GM19240 (cell line): ENCODE results near the gene TMEM253.

ENCODE experiments used
- DNase-seq: peaks from one replicate; pipeline ENCODE4 v3.0.0; 2011; ENCODE audit warnings: low spot score; ENCODE audit not compliant: insufficient read length

The TMEM253 gene

GRCh38 chr14:21070610-21071224 is 30.1 kb upstream of the TMEM253 start:
- DNase-seq = no peak

GRCh38 chr14:21071225-21072030 is 29.4 kb upstream of the TMEM253 start:
- peak; percentile 87 for DNase-seq

DNA sequence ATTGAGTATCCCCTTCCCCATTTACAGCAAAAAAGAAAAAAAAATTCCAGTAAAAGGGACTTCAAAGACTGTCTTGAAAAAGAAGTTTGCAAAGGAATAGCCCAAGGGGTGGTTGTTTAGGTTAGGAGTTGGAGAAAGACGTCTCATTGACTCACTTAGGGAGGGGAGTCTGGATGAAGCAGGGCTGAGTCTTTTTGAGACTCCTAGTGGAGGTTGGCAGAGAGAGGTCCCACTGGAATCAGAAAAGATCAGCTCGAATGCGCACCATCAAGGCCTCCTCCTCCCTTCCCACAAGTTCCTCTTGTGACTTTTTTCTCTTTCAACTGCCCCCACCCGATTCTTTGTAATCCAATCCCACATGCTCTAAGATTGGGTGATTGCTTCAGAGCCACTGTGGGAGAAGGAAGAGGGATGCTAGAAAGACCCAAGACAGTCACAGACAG is 28.8 kb upstream of the TMEM253 start:
- no peak for DNase-seq

DNA sequence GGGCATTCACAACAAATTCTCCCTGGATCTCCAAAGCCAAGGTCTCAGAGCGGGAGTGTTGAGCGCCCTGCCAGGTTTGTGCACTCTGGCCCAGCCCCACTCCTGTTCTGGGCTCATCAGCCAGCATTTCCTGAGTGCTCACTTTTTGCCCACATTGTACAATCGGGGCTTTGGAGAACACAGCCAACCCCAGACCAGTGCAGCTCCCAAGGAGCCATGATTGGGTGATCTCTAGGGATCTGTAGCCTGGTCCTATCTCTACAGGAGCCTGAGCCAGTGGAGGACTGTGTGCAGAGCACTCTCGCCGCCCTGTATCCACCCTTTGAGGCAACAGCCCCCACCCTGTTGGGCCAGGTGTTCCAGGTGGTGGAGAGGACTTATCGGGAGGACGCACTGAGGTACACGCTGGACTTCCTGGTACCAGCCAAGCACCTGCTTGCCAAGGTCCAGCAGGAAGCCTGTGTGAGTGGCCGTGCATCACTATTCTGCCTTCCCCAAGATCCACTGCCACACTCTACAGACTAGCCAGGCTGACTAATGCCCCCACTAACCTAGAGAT is 28.0 kb upstream of the TMEM253 start:
- no peak for DNase-seq

DNA sequence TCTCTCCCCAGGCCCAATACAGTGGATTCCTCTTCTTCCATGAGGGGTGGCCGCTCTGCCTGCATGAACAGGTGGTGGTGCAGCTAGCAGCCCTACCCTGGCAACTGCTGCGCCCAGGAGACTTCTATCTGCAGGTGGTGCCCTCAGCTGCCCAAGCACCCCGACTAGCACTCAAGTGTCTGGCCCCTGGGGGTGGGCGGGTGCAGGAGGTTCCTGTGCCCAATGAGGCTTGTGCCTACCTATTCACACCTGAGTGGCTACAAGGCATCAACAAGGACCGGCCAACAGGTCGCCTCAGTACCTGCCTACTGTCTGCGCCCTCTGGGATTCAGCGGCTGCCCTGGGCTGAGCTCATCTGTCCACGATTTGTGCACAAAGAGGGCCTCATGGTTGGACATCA is 26.9 kb upstream of the TMEM253 start:
- no peak for DNase-seq

GRCh38 chr14:21074398-21075272 is 26.2 kb upstream of the TMEM253 start:
- DNase-seq = no peak

- DNase-seq = no peak
Observed at GRCh38 chr14:21075719-21076437, 25.0 kb upstream of the TMEM253 start.

- DNase-seq = no peak
Observed at GRCh38 chr14:21077672-21078071, 23.2 kb upstream of the TMEM253 start.

- no peak for DNase-seq
Observed at GRCh38 chr14:21078287-21078686, 22.6 kb upstream of the TMEM253 start.

DNA sequence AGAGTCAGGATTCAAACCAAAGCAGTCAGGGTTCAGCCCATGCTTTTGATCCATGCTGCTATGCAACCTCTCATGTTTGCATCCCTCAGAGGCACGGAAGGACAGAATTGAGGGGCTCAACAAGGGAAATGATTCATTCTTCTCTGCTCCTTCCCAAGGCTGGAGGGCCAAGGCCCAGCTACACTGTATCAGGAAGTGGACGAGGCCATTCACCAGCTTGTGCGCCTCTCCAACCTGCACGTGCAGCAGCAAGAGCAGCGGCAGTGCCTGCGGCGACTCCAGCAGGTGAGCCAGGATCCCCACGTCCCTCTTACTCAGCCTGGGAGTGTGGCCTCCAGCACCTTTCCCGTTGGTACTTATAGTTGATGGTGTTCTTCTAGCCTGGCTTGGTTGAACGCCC is 22.1 kb upstream of the TMEM253 start:
- DNase-seq = no peak

DNA sequence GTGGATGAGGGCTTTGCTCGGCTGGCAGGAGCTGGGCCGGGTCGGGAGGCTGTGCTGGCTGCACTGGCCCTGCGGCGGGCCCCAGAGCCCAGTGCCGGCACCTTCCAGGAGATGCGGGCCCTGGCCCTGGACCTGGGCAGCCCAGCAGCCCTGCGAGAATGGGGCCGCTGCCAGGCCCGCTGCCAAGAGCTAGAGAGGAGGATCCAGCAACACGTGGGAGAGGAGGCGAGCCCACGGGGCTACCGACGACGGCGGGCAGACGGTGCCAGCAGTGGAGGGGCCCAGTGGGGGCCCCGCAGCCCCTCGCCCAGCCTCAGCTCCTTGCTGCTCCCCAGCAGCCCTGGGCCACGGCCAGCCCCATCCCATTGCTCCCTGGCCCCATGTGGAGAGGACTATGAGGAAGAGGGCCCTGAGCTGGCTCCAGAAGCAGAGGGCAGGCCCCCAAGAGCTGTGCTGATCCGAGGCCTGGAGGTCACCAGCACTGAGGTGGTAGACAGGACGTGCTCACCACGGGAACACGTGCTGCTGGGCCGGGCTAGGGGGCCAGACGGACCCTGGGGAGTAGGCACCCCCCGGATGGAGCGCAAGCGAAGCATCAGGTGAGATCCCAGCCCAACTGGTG is 19.2 kb upstream of the TMEM253 start:
- no peak for DNase-seq

DNA sequence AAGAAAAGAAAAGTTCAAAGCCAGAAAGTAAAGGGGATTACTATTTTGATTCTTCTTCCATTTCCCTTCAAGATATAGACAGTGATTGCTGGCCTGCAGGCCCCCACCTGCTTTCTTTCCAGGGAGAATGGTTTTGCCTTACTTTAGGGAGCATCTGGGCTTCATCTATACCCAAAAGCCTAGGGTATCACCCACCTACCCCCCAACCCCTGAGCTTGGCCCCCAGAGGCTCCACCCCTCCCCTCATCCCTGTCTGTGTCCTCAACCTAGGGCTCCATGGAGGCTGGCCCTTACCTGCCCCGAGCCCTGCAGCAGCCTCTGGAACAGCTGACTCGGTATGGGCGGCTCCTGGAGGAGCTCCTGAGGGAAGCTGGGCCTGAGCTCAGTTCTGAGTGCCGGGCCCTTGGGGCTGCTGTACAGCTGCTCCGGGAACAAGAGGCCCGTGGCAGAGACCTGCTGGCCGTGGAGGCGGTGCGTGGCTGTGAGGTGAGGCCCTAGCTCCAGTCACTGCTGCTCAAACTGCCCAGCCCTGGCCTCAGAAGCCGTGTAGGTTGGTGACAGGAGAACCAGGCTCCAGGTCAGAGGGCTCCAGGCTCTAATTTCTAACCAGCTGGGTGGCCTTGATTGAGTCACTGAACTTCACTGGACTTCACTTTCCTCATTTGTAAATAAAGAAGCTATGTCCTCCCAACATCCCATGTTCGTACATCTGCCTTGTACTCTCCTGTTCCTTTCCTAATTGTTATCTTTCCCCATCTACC is 17.1 kb upstream of the TMEM253 start:
- DNase-seq = no peak

DNA sequence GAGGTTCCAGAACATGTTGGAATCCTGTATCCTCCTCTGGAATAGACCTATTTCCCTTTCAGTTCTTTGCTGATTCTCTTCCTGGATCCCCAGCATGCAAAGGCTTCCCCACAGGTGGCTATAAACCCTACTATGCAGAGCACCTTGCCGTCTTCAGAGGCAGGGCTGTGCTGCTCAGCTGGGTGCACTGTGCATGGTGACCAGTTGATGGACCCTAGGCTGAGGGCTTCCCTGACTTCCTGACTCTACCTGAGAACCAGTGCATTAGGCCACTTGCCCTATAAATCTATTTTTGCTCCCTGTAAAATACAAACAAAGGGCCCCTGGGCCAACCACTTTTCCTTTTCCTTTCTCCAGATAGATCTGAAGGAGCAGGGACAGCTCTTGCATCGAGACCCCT is 16.5 kb upstream of the TMEM253 start:
- DNase-seq = no peak

DNA sequence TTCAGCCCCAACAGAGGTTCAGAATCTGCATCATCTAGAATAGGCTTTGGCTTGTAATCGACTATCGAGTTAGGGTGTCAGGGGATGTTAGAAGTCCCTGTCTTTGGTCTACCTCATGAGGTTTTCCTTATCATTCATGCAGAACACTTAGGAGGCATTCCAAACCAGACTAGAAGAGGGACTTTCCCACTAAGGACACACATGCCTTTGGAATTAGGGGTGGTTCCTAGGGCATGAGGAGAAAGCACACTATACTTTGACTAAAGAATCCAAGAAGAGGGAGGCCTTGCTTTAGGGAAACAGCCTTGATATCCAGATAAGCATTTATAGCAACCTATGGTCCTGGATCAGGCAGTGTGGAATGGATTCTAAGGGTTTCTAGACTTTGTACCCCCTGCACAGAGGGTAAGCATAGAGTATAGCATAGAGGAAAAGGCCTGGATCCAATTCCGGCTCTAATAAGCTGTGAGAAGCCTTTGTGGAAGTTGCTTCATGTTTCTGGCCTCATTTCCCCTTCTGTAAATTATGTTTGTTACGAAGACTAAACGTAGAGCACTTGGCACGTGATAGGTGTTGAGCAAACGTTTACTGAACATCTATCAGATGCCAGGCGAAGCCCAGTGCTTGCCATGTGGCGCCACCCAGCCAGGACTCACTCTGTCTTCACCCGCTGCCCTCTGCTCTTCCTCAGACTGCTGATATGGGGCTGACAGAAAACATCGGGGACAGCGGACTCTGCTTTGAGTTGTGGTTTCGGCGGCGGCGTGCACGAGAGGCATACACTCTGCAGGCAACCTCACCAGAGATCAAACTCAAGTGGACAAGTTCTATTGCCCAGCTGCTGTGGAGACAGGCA is 15.6 kb upstream of the TMEM253 start:
- DNase-seq = no peak

DNA sequence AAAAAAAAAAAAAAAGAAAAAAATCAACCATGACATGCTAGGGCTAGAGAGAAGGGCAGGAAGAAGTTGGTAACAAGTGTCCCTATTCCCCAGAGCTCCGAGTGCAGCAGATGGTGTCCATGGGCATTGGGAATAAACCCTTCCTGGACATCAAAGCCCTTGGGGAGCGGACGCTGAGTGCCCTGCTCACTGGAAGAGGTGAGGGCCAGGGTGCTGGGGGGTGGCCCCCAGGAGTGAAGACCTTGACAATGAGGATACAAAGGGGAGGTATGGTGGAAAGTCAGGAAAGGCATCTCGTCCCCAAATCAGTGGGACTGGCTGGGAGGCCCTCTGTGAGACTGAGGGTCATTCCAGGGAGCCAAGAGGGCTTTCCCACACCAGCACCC is 14.0 kb upstream of the TMEM253 start:
- no peak for DNase-seq

GRCh38 chr14:21087294-21088091 is 13.4 kb upstream of the TMEM253 start:
- DNase-seq = peak; percentile 58

DNA sequence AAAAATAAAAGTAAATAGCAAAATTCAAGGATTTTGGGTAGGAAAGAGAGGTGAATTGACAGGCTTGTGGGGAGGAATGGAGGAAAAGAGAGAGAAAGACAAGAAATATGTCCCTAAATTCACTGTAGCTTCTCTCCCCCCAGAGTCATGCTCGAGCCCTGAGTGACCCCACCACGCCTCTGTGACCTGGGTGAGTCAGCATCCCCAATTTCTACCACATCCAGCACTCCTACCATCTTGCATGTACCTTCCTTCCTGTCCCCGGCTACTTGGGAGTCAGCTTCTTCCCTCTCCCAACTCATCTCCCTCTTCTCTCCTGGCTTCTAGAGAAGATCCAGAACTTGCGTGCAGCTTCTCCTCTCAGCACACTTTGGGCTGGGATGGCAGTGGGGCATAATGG is 12.2 kb upstream of the TMEM253 start:
- no peak for DNase-seq

GRCh38 chr14:21089271-21089670 is 11.6 kb upstream of the TMEM253 start:
- DNase-seq = no peak
